CD14-positive monocyte (primary cell): ENCODE results near the gene HYLS1. TPM values are rescaled to one million over a fixed set of nuclear protein-coding genes. Genes with fewer than 3 reads are reported as not detected.

Experiments
- DNase-seq, 3 donors: peaks; one replicate each; pipeline ENCODE4 v3.0.0-alpha.2; 2011 to 2022
- H2AFZ ChIP-seq: 2 replicates; pipeline ENCODE4 v1.6.0; 2012; ENCODE audit warnings: mild to moderate bottlenecking, low read depth, low read length, inconsistent platforms; ENCODE audit not compliant: insufficient read depth, poor library complexity, severe bottlenecking
- H3K27ac ChIP-seq, 2 donors: 1 replicate in 1 of 2; 2 replicates in 1 of 2; pipeline ENCODE4 v1.5.1; 2012 to 2013; ENCODE audit warnings: low read length in 2 of 2, control low read depth in 1 of 2, inconsistent platforms in 1 of 2, low read depth in 1 of 2, mild to moderate bottlenecking in 1 of 2
- H3K27me3 ChIP-seq, 2 donors: one replicate each; pipeline versions ENCODE4 v1.6.0 to v1.6.1; 2011 to 2013; ENCODE audit warnings: low read length in 2 of 2; ENCODE audit not compliant: control insufficient read depth in 2 of 2, insufficient read depth in 2 of 2
- H3K36me3 ChIP-seq, 2 donors: replicated peaks in 1 of 2; 1 replicate in 1 of 2; 2 replicates in 1 of 2; pipeline versions ENCODE4 v1.5.1 to v1.6.1; 2012 to 2013; ENCODE audit warnings: low read length in 2 of 2, control low read depth in 1 of 2, inconsistent platforms in 1 of 2, mild to moderate bottlenecking in 1 of 2; ENCODE audit not compliant: insufficient read depth in 2 of 2, control insufficient read depth in 1 of 2
- H3K4me1 ChIP-seq, 2 donors: 1 replicate in 1 of 2; 2 replicates in 1 of 2; pipeline versions ENCODE4 v1.5.1 to v1.6.1; 2012 to 2013; ENCODE audit warnings: low read length in 2 of 2, control low read depth in 1 of 2, inconsistent platforms in 1 of 2, mild to moderate bottlenecking in 1 of 2, moderate library complexity in 1 of 2; ENCODE audit not compliant: insufficient read depth in 2 of 2, control insufficient read depth in 1 of 2
- H3K4me2 ChIP-seq: replicated peaks from 2 replicates; pipeline ENCODE3; 2012; ENCODE audit warnings: low read length, moderate library complexity, mild to moderate bottlenecking; ENCODE audit not compliant: poor library complexity, severe bottlenecking; ENCODE audit errors: extremely low read depth
- H3K4me3 ChIP-seq, 3 experiments: fragments of 200-600 bp in 1 of 3; sonication (generic) in 1 of 3; replicated peaks in 1 of 3; 1 replicate in 2 of 3; 2 replicates in 1 of 3; pipeline ENCODE4 v1.5.1; 2011 to 2013; ENCODE audit warnings: low read length in 3 of 3, mild to moderate bottlenecking in 3 of 3, control low read depth in 2 of 3, low read depth in 2 of 3, inconsistent platforms in 1 of 3, moderate library complexity in 1 of 3
- H3K79me2 ChIP-seq: 2 replicates; pipeline ENCODE4 v1.6.0; 2012; ENCODE audit warnings: mild to moderate bottlenecking, control low read depth, inconsistent platforms, low read length, moderate library complexity; ENCODE audit not compliant: insufficient read depth
- H3K9ac ChIP-seq: 2 replicates; pipeline ENCODE4 v1.6.0; 2017; ENCODE audit warnings: low read length, mild to moderate bottlenecking; ENCODE audit not compliant: insufficient read depth, poor library complexity, severe bottlenecking
- H3K9me3 ChIP-seq, 2 donors: replicated peaks in 1 of 2; 1 replicate in 1 of 2; 2 replicates in 1 of 2; pipeline versions ENCODE4 v1.5.1 to v1.6.1; 2012 to 2013; ENCODE audit warnings: low read length in 2 of 2, control low read depth in 1 of 2; ENCODE audit not compliant: control insufficient read depth in 1 of 2, insufficient read depth in 1 of 2
- H4K20me1 ChIP-seq: 2 replicates; pipeline ENCODE4 v1.6.0; 2012; ENCODE audit warnings: mild to moderate bottlenecking, low read length, control low read depth, moderate library complexity; ENCODE audit not compliant: insufficient read depth
- H3K27ac Mint-ChIP-seq, 7 donors: one replicate each; pipeline ENCODE4 v1.8.0; 2020; ENCODE audit warnings: mild to moderate bottlenecking in 7 of 7, mixed read lengths in 7 of 7, moderate library complexity in 6 of 7, inconsistent platforms in 2 of 7
- H3K27me3 Mint-ChIP-seq, 3 donors: one replicate each; pipeline ENCODE4 v1.8.0; 2021 to 2022; ENCODE audit warnings: low read depth in 3 of 3, mild to moderate bottlenecking in 3 of 3, mixed read lengths in 3 of 3, moderate library complexity in 3 of 3, inconsistent platforms in 1 of 3
- H3K36me3 Mint-ChIP-seq, 2 donors: one replicate each; pipeline ENCODE4 v1.8.0; 2020; ENCODE audit warnings: mixed read lengths in 2 of 2, inconsistent platforms in 1 of 2, mild to moderate bottlenecking in 1 of 2
- H3K4me1 Mint-ChIP-seq: one replicate; pipeline ENCODE4 v1.8.0; 2020; ENCODE audit warnings: mild to moderate bottlenecking, mixed read lengths
- H3K4me3 Mint-ChIP-seq, 2 donors: one replicate each; pipeline ENCODE4 v1.8.0; 2020; ENCODE audit warnings: mild to moderate bottlenecking in 2 of 2, mixed read lengths in 2 of 2, moderate library complexity in 1 of 2
- H3K9me3 Mint-ChIP-seq, 7 donors: one replicate each; pipeline ENCODE4 v1.8.0; 2020 to 2022; ENCODE audit warnings: mixed read lengths in 7 of 7, mild to moderate bottlenecking in 6 of 7, moderate library complexity in 6 of 7, inconsistent platforms in 2 of 7
- WGBS: methylation state at CpG from one replicate; pipeline ENCODE4 v1.1.5; 2013; ENCODE audit warnings: missing lambda C conversion rate; ENCODE audit not compliant: insufficient coverage; 5-methylcytosine and 5-hydroxymethylcytosine counted together
- intact Hi-C, 2 donors: fragments of 100-400 bp; cut with micrococcal nuclease; formaldehyde crosslinking; loops; one replicate each; pipeline versions ENCODE4 v1.15.0 to v1.15.1; 2023
- polyA plus RNA-seq, 3 donors: library from polyadenylated mRNA; depleted of rRNA in 1 of 3; unstranded in 2 of 3; stranded (reverse) in 1 of 3; fragments of 300-500 nt in 2 of 3; fragments of >200 nt in 1 of 3; fragmentation: Illumina TruSeq in 2 of 3; gene quantifications; 1 replicate in 2 of 3; 2 replicates in 1 of 3; pipeline ENCODE4 v1.2.3, GENCODE V29; 2012 to 2021
- TF ChIP-seq, protein P1 (sequence below): fragments of 200-600 bp; IDR thresholded peaks from one replicate; pipeline ENCODE4 v1.8.0; 2022; ENCODE audit warnings: antibody characterized with exemption, mild to moderate bottlenecking

HYLS1 gene
- polyA plus RNA-seq, 3 donors = 0.61 to 2.6 (median 2.0) TPM

DNA sequence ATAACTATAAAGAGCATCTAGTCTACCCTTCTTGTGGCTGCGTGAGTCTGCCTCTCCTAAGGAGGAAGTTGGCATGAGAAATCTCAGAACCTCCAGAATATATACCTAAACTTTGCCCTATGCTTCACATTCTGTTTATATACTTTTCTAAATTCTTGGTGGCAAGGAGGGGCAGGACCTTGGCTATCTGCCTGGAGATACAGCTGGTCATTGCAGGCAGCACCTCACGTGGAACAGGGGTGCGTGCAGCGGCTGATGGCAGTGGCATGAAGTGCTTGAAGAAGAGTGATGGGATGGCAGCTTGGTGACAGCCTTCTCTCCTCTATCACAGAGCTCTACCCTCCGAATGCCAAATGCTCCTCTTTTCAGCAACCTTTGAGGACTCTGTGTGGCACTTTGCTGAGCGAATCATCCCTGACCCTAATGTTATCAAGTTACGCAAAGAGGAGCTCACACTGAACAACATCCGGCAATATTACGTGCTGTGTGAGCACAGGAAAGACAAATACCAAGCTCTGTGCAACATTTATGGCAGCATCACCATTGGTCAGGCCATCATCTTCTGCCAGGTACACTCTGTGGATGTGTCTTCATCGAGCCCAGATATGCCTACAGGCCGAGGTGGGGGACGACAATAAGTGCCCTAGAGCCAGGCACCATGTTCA, 29.3 kb downstream of the HYLS1 start:
- H3K27ac ChIP-seq = no peak overlapping the region
- DNase-seq = no peak
- H3K79me2 ChIP-seq = no peaks in the 10 kb centered on the region
- TF ChIP-seq, protein P1, sequence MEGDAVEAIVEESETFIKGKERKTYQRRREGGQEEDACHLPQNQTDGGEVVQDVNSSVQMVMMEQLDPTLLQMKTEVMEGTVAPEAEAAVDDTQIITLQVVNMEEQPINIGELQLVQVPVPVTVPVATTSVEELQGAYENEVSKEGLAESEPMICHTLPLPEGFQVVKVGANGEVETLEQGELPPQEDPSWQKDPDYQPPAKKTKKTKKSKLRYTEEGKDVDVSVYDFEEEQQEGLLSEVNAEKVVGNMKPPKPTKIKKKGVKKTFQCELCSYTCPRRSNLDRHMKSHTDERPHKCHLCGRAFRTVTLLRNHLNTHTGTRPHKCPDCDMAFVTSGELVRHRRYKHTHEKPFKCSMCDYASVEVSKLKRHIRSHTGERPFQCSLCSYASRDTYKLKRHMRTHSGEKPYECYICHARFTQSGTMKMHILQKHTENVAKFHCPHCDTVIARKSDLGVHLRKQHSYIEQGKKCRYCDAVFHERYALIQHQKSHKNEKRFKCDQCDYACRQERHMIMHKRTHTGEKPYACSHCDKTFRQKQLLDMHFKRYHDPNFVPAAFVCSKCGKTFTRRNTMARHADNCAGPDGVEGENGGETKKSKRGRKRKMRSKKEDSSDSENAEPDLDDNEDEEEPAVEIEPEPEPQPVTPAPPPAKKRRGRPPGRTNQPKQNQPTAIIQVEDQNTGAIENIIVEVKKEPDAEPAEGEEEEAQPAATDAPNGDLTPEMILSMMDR = no peak
- no peak overlapping the region for H3K9ac ChIP-seq
- H4K20me1 ChIP-seq = no peaks in the 10 kb centered on the region
- Mint-ChIP-seq H3K9me3 (no peaks in the 10 kb centered on the region), H3K27ac (no peak overlapping the region), H3K36me3 (no peaks in the 10 kb centered on the region), H3K4me1 (no peaks in the 10 kb centered on the region), H3K27me3 (peaks cover 5 to 14% (median 7%) of the 10 kb centered on the region in 3 donors), H3K4me3 (no peak overlapping the region)
- no peak overlapping the region for H3K4me3 ChIP-seq
- 90% methylated on average over 5 of the region's 12 CpGs for WGBS
- intact Hi-C loops = no loop called here
- no peak overlapping the region for H3K4me2 ChIP-seq
- no peaks in the 10 kb centered on the region for H3K36me3 ChIP-seq
- peaks cover 0 to 2% of the 10 kb centered on the region in 2 donors for H3K27me3 ChIP-seq
- no peaks in the 10 kb centered on the region for H3K4me1 ChIP-seq
- H3K9me3 ChIP-seq = no peaks in the 10 kb centered on the region
- no peak overlapping the region for H2AFZ ChIP-seq

DNA sequence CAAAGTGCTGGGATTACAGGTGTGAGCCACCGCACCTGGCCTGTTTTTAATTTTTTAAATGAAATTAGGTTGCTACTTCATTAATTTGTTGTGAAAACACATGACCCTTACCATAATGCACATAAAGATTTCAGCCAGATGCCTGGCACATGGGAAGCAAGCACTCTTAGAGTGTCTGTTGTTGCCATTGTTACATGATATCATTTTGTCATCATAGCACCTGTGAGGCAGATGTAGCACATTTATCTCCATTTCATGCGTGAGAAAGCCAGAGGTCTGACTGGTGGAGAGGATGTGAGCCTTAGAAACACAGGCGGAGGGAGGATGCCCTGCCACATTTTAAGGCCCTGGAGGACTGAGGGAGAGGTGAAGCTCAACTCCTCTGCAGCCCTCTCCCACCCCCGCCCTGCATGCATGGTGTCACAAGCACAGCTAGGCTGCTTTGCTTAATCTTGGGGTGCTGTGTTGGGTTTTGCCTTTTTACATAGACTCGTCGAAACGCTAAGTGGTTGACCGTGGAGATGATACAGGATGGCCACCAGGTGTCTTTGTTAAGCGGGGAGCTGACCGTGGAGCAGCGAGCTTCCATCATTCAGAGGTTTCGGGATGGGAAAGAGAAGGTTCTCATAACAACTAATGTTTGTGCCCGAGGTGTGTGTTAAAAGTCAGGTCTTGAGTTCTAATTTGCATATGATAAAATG, 30.8 kb downstream of the HYLS1 start:
- no peak for DNase-seq
- H4K20me1 ChIP-seq = no peaks in the 10 kb centered on the region
- H3K27ac ChIP-seq = no peak overlapping the region
- 87% methylated on average over 7 of the region's 13 CpGs for WGBS
- no peak overlapping the region for H3K4me3 ChIP-seq
- no peaks in the 10 kb centered on the region for H3K9me3 Mint-ChIP-seq
- peaks cover 0 to 2% of the 10 kb centered on the region in 2 donors for H3K27me3 ChIP-seq
- no peak overlapping the region for H3K27ac Mint-ChIP-seq
- no peak overlapping the region for H3K9ac ChIP-seq
- TF ChIP-seq, protein P1 = no peak
- H3K4me2 ChIP-seq = no peak overlapping the region
- intact Hi-C loops = no loop called here
- H3K79me2 ChIP-seq = no peaks in the 10 kb centered on the region
- no peak overlapping the region for H3K4me3 Mint-ChIP-seq
- peaks cover 2% of the 10 kb centered on the region for H3K4me1 Mint-ChIP-seq
- no peaks in the 10 kb centered on the region for H3K4me1 ChIP-seq
- no peaks in the 10 kb centered on the region for H3K9me3 ChIP-seq
- no peaks in the 10 kb centered on the region for H3K36me3 ChIP-seq
- no peak overlapping the region for H2AFZ ChIP-seq
- H3K36me3 Mint-ChIP-seq = no peaks in the 10 kb centered on the region
- H3K27me3 Mint-ChIP-seq = peaks cover 5 to 10% (median 7%) of the 10 kb centered on the region in 3 donors
